ENCODE data around the gene MTG2.

- TF ChIP-seq CTCF (IDR thresholded peaks at IDR 0.05) = no peak
- no peak for TF ChIP-seq POLR2A (IDR thresholded peaks at IDR 0.05)
Measured at GRCh38 chr20:62186887-62187866, 4.3 kb downstream of the MTG2 start.

All from lower leg skin (tissue), 3 donors.